PC-9 (cell line): ENCODE measurements around the gene HERC2. TPM values are rescaled to one million over a fixed set of nuclear protein-coding genes. Genes with fewer than 3 reads are reported as not detected.

Experiments
- BruUV-seq: library from RNA; stranded (reverse); fragments of 400-500 nt; replicated peaks from 2 replicates; lab custom pipeline; 2021; lab: Mats Ljungman, UMichigan
- CTCF ChIA-PET: fragments of 300-600 bp; sonication (Branson Sonifier 250); formaldehyde crosslinking; loops from one replicate; lab custom pipeline; 2022; ENCODE audit warnings: antibody characterized with exemption; lab: Charles Lee
- POLR2A ChIA-PET: fragments of 300-600 bp; sonication (Branson Sonifier 250); formaldehyde crosslinking; loops from one replicate; lab custom pipeline; 2022; ENCODE audit warnings: antibody characterized with exemption; ENCODE audit not compliant: unreplicated experiment; lab: Charles Lee
- DNase-seq, 2 experiments: peaks; one replicate each; pipeline versions ENCODE4 v3.0.0 to v3.0.0-alpha.2; 2015 to 2022; ENCODE audit warnings: mixed read lengths in 1 of 2
- H2AFZ ChIP-seq: fragments of 200-600 bp; sonication (generic); 2 replicates; pipeline ENCODE4 v1.8.1; 2017; ENCODE audit warnings: antibody characterized with exemption
- H3F3A ChIP-seq: fragments of 200-600 bp; sonication (generic); 2 replicates; pipeline ENCODE4 v1.8.1; 2017; ENCODE audit warnings: antibody characterized with exemption, mild to moderate bottlenecking, low read depth; ENCODE audit not compliant: insufficient read depth
- H3K27ac ChIP-seq: fragments of 200-600 bp; sonication (generic); 2 replicates; pipeline ENCODE4 v1.6.1; 2016; ENCODE audit warnings: mixed run types
- H3K27me3 ChIP-seq: fragments of 200-600 bp; sonication (generic); 2 replicates; pipeline ENCODE4 v1.6.1; 2016; ENCODE audit warnings: low read depth, mixed run types; ENCODE audit not compliant: insufficient read depth
- H3K36me3 ChIP-seq: fragments of 200-600 bp; sonication (generic); 2 replicates; pipeline ENCODE4 v1.6.1; 2016; ENCODE audit warnings: low read depth, mixed run types
- H3K4me1 ChIP-seq: fragments of 200-600 bp; sonication (generic); replicated peaks from 2 replicates; pipeline ENCODE4 v1.6.1; 2016; ENCODE audit warnings: mixed run types; ENCODE audit not compliant: insufficient read depth
- H3K4me2 ChIP-seq: fragments of 200-600 bp; sonication (generic); 2 replicates; pipeline ENCODE4 v1.6.1; 2017; ENCODE audit warnings: mixed run types
- H3K4me3 ChIP-seq: fragments of 200-600 bp; sonication (generic); 2 replicates; pipeline ENCODE4 v1.6.1; 2016; ENCODE audit warnings: mixed run types
- H3K79me2 ChIP-seq: fragments of 200-600 bp; sonication (generic); 2 replicates; pipeline ENCODE4 v1.6.1; 2017; ENCODE audit warnings: low read depth, mixed run types
- H3K9me2 ChIP-seq: fragments of 200-600 bp; sonication (generic); 2 replicates; pipeline ENCODE4 v1.8.1; 2017; ENCODE audit warnings: mild to moderate bottlenecking; ENCODE audit not compliant: insufficient read depth
- H3K9me3 ChIP-seq: fragments of 200-600 bp; sonication (generic); 2 replicates; pipeline ENCODE4 v1.8.1; 2016; ENCODE audit warnings: low read depth; ENCODE audit not compliant: insufficient read depth
- H4K20me1 ChIP-seq: fragments of 200-600 bp; sonication (generic); 2 replicates; pipeline ENCODE4 v1.8.1; 2017; ENCODE audit not compliant: insufficient read depth
- EZH2 ChIP-seq: fragments of 200-600 bp; sonication (generic); IDR thresholded peaks from 2 replicates; pipeline ENCODE4 v1.8.0; 2017; ENCODE audit warnings: antibody characterized with exemption, low read depth
- intact Hi-C: fragments of 100-400 bp; cut with micrococcal nuclease; formaldehyde crosslinking; loops from one replicate; pipeline ENCODE4 v1.10.0; 2022; ENCODE audit not compliant: unreplicated experiment
- total RNA-seq: library from RNA; stranded (reverse); gene quantifications from 2 replicates; pipeline ENCODE4 v1.2.3, GENCODE V29; 2021
- TF ChIP-seq, protein P1 (sequence below): fragments of 200-600 bp; sonication (generic); conservative IDR thresholded peaks from 2 replicates; pipeline ENCODE4 v1.6.1; 2017; ENCODE audit warnings: mixed run types, antibody characterized with exemption, mild to moderate bottlenecking, moderate library complexity

Gene HERC2
- total RNA-seq, 1 experiment from 2014 or later: 49.7 TPM

DNA sequence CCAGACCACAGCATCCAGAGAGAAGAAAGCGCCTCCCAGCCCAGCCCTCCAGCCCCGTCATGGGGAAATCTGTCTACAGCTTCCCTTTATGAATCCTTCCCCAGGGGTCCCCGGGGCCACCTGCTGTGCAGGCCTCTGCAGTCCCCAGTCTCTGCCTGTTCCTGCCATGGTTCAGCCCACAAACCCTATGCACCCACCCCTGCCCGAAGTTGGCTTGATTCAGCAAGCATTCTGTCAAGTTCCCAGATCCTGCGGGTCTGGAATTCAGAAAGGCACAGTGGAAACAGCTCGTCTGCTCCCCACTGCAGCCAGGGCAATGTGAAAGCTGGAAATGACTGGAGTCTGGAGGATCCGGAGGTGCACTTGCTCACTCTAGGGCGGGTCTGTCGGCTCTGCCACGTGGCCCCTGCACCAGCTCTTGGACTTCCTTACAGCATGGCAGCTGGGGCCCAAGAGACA is 220.0 kb downstream of the HERC2 start:
- intact Hi-C loops: no loop called here
- Histone ChIP-seq H3K4me3 (no peak overlapping the region), H3K27me3 (peaks cover 15% of the 10 kb centered on the region; the same call in 1 of the 2 replicates), H3K9me3 (no peaks in the 10 kb centered on the region), H3K36me3 (no peaks in the 10 kb centered on the region), H3K79me2 (no peaks in the 10 kb centered on the region), H3K4me1 (no peaks in the 10 kb centered on the region), H3F3A (no peaks in the 10 kb centered on the region), H3K4me2 (no peak overlapping the region), H2AFZ (no peak overlapping the region), H3K9me2 (no peaks in the 10 kb centered on the region), H3K27ac (no peak overlapping the region), H4K20me1 (no peaks in the 10 kb centered on the region)
- no peak for TF ChIP-seq EZH2
- TF ChIP-seq, protein P1, sequence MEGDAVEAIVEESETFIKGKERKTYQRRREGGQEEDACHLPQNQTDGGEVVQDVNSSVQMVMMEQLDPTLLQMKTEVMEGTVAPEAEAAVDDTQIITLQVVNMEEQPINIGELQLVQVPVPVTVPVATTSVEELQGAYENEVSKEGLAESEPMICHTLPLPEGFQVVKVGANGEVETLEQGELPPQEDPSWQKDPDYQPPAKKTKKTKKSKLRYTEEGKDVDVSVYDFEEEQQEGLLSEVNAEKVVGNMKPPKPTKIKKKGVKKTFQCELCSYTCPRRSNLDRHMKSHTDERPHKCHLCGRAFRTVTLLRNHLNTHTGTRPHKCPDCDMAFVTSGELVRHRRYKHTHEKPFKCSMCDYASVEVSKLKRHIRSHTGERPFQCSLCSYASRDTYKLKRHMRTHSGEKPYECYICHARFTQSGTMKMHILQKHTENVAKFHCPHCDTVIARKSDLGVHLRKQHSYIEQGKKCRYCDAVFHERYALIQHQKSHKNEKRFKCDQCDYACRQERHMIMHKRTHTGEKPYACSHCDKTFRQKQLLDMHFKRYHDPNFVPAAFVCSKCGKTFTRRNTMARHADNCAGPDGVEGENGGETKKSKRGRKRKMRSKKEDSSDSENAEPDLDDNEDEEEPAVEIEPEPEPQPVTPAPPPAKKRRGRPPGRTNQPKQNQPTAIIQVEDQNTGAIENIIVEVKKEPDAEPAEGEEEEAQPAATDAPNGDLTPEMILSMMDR: no peak
- no peak for DNase-seq
- CTCF ChIA-PET: no interaction called here
- POLR2A ChIA-PET: no interaction called here
- no TSS peak for BruUV-seq

DNA sequence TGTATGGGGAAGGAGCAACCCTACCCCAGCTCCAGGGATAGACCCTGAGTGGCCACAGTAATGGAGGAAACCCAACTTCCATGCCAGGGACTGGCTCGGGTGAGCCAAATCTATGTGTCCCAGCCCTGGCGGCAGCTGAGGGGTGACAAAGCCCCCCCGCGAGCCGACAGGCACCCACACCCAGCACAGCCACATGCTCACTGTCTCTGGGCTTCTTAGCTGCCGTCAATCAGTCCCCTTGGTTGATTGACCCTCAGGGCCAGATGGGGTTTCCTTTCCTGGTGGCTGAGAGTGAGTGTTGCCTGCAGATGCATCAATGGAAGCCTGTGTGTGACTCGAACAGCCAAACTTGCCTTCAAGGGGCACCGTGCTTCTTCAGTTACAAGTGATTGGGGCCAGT is 220.8 kb downstream of the HERC2 start:
- H3F3A ChIP-seq: no peaks in the 10 kb centered on the region
- no peaks in the 10 kb centered on the region for H3K9me2 ChIP-seq
- H2AFZ ChIP-seq: no peak overlapping the region
- no peak for DNase-seq
- H3K79me2 ChIP-seq: no peaks in the 10 kb centered on the region
- H3K4me3 ChIP-seq: no peak overlapping the region
- no peak overlapping the region for H3K27ac ChIP-seq
- no peak for TF ChIP-seq EZH2
- TF ChIP-seq, protein P1: no peak
- ChIA-PET POLR2A (no interaction called here), CTCF (no interaction called here)
- no peaks in the 10 kb centered on the region for H4K20me1 ChIP-seq
- H3K9me3 ChIP-seq: no peaks in the 10 kb centered on the region
- no TSS peak for BruUV-seq
- no peak overlapping the region for H3K4me2 ChIP-seq
- intact Hi-C loops: no loop called here
- no peaks in the 10 kb centered on the region for H3K4me1 ChIP-seq
- no peaks in the 10 kb centered on the region for H3K36me3 ChIP-seq
- H3K27me3 ChIP-seq: peaks cover 15% of the 10 kb centered on the region; the same call in 1 of the 2 replicates

DNA sequence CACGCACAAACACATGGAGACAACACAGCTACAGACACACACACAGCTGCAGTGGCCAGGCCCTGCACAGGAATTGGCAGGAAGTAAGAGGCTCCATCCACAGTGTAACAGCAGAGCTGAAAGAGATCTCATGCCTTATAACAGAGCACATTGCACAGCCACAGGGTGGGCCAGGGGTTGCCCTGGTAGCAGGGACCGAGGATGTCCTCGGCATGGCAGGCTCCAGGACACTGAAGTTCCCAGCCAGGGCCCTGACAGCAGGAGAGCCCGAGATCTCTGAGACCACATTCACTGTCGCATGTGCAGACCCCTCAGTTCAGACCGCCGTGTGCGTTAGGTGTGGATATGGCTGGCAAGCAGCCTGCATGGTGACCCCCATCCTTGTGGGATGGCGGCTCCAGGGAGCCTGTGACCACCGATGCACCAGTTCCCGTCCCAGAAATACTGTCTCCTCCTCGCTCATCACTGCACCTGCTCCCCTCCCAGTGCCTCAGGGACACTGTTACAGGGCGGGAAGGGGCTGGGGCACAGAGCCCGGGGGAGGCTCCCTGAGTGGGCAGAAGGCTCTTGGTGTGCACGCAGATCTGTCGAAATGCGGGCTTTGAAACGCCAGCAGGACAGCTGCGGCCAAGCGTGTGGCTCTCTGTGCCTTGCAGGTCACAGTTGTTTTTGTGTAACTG is 221.3 kb downstream of the HERC2 start:
- no peaks in the 10 kb centered on the region for H3K9me2 ChIP-seq
- POLR2A ChIA-PET: no interaction called here
- no peak overlapping the region for H3K4me3 ChIP-seq
- BruUV-seq: no TSS peak
- no peaks in the 10 kb centered on the region for H3K79me2 ChIP-seq
- H3F3A ChIP-seq: no peaks in the 10 kb centered on the region
- CTCF ChIA-PET: no interaction called here
- peaks cover 15% of the 10 kb centered on the region; the same call in 1 of the 2 replicates for H3K27me3 ChIP-seq
- H3K4me2 ChIP-seq: no peak overlapping the region
- intact Hi-C loops: no loop called here
- no peaks in the 10 kb centered on the region for H4K20me1 ChIP-seq
- no peaks in the 10 kb centered on the region for H3K36me3 ChIP-seq
- TF ChIP-seq EZH2: no peak
- TF ChIP-seq, protein P1: no peak
- H2AFZ ChIP-seq: no peak overlapping the region
- H3K4me1 ChIP-seq: no peaks in the 10 kb centered on the region
- no peak overlapping the region for H3K27ac ChIP-seq
- DNase-seq: no peak
- no peaks in the 10 kb centered on the region for H3K9me3 ChIP-seq
